SK-N-SH (cell line): ENCODE data around the gene BSPRY.

Experiments
- CTCF ChIP-seq: fragments of 200-600 bp; sonication (generic); IDR thresholded peaks from 2 replicates; pipeline ENCODE4 v1.6.1; 2017; ENCODE audit warnings: antibody characterized with exemption, mild to moderate bottlenecking, moderate library complexity
- EP300 ChIP-seq, 2 experiments: IDR thresholded peaks; 2 replicates each; pipeline versions ENCODE4 v1.4.0 to v1.6.1; 2012; ENCODE audit warnings: borderline replicate concordance in 1 of 2, low read depth in 1 of 2, low read length in 1 of 2
- EZH2phosphoT487 ChIP-seq: fragments of 200-600 bp; sonication (generic); IDR thresholded peaks from 2 replicates; pipeline ENCODE4 v1.6.1; 2017; ENCODE audit warnings: low read depth, mixed run types, mild to moderate bottlenecking, antibody characterized with exemption, moderate library complexity, borderline replicate concordance
- GATA2 ChIP-seq: sonication (generic); formaldehyde crosslinking; IDR thresholded peaks from 2 replicates; pipeline ENCODE4 v1.5.0; 2020; ENCODE audit warnings: mild to moderate bottlenecking, missing genetic modification reagents
- IRF3 ChIP-seq: fragments of 150-350 bp; IDR thresholded peaks from 2 replicates; pipeline ENCODE4 v1.6.1; 2016; ENCODE audit warnings: mild to moderate bottlenecking, low read depth, low read length
- NRF1 ChIP-seq: IDR thresholded peaks from 2 replicates; pipeline ENCODE4 v1.6.1; 2012; ENCODE audit warnings: low read depth, mild to moderate bottlenecking, low read length
- PBX3 ChIP-seq: IDR thresholded peaks from 2 replicates; pipeline ENCODE4; 2012
- POLR2AphosphoS5 ChIP-seq: IDR thresholded peaks from 2 replicates; pipeline ENCODE4 v1.6.1; 2012; ENCODE audit warnings: low read depth, low read length
- RAD21 ChIP-seq: IDR thresholded peaks from 2 replicates; pipeline ENCODE4 v1.6.1; 2012; ENCODE audit warnings: mild to moderate bottlenecking, low read length
- SIN3A ChIP-seq: IDR thresholded peaks from 2 replicates; pipeline ENCODE4 v1.6.1; 2012; ENCODE audit warnings: low read depth, mild to moderate bottlenecking, low read length, moderate library complexity, borderline replicate concordance
- SMC3 ChIP-seq: IDR thresholded peaks from 2 replicates; pipeline ENCODE4 v1.6.1; 2012; ENCODE audit warnings: low read depth, low read length, improper control_type of control experiment
- TAF1 ChIP-seq: IDR thresholded peaks from 2 replicates; pipeline ENCODE4 v1.6.1; 2012; ENCODE audit warnings: low read depth, mild to moderate bottlenecking, low read length, moderate library complexity, borderline replicate concordance
- ZBTB33 ChIP-seq: IDR thresholded peaks from 2 replicates; pipeline ENCODE4 v1.4.0; 2012; ENCODE audit warnings: low read depth, borderline replicate concordance

DNA sequence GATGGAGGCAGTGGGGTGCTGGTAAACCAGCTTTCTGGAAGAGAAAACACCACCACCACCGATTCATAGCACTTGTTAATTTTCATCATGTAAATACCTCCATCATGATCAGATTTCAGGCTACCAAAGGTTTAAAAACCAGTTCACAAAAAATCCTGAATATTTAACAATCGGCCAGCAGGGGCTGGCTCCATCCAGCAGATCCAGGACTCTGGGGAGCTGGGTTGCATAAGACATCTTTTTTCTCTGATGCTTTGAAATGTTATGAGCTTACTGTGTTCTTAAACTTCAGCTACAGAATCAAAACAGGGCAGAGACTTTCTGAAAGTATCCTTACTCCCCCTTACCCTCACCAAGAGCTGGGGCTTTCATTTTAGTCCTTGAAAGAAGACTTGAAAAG is 31.6 kb upstream of the BSPRY start:
- TF ChIP-seq EP300 (IDR thresholded peaks at IDR 0.05; ENCODE audit: borderline replicate concordance in 1 of 2, low read depth in 1 of 2, low read length in 1 of 2) (no peak), PBX3 (no peak), CTCF (no peak; the same call in 1 of the 2 replicates), TAF1 (no peak), IRF3 (no peak), POLR2AphosphoS5 (no peak), EZH2phosphoT487 (no peak), ZBTB33 (no peak), SIN3A (no peak), GATA2 (CRISPR knock-in tag) (no peak), SMC3 (no peak), RAD21 (no peak), NRF1 (no peak)
